Tibial artery (tissue), 4 donors: ENCODE results near the gene MMP21.

ENCODE experiments used
- DNase-seq, 2 donors: peaks; one replicate each; pipeline ENCODE4 v3.0.0-alpha.2; 2019
- H3K27ac ChIP-seq, 2 donors: fragments of 200-600 bp; sonication (generic) in 1 of 2; 1 replicate in 1 of 2; 2 replicates in 1 of 2; pipeline ENCODE4 v1.5.1; 2018 to 2019; ENCODE audit warnings: mild to moderate bottlenecking in 1 of 2
- H3K27me3 ChIP-seq, 2 donors: fragments of 200-600 bp; sonication (generic) in 1 of 2; one replicate each; pipeline versions ENCODE4 v1.5.1 to v1.6.0; 2016 to 2019
- H3K36me3 ChIP-seq, 3 donors: fragments of 200-600 bp; sonication (generic) in 2 of 3; one replicate each; pipeline ENCODE4 v1.5.1; 2016 to 2019; ENCODE audit warnings: mild to moderate bottlenecking in 2 of 3
- H3K4me1 ChIP-seq, 4 donors: fragments of 200-600 bp; sonication (generic) in 2 of 4; 1 replicate in 3 of 4; 2 replicates in 1 of 4; pipeline ENCODE4 v1.5.1; 2016 to 2019
- H3K4me3 ChIP-seq, 2 donors: fragments of 200-600 bp; sonication (generic) in 1 of 2; 1 replicate in 1 of 2; 2 replicates in 1 of 2; pipeline ENCODE4 v1.5.1; 2018 to 2019; ENCODE audit warnings: mild to moderate bottlenecking in 2 of 2
- H3K9me3 ChIP-seq, 3 donors: fragments of 200-600 bp; sonication (generic) in 1 of 3; one replicate each; pipeline ENCODE4 v1.5.1; 2016 to 2019
- intact Hi-C: fragments of 100-400 bp; cut with DNase I; formaldehyde crosslinking; loops from one replicate; pipeline ENCODE4 v1.15.0; 2023; ENCODE audit warnings: low total_unique reads
- TF ChIP-seq, protein P1 (sequence below), 2 experiments: fragments of 200-600 bp in 1 of 2; fragments of 450-650 bp in 1 of 2; IDR thresholded peaks; one replicate each; pipeline ENCODE4 v1.5.1; 2017 to 2019; ENCODE audit warnings: antibody characterized with exemption in 2 of 2, mild to moderate bottlenecking in 1 of 2, moderate library complexity in 1 of 2

MMP21 gene

DNA sequence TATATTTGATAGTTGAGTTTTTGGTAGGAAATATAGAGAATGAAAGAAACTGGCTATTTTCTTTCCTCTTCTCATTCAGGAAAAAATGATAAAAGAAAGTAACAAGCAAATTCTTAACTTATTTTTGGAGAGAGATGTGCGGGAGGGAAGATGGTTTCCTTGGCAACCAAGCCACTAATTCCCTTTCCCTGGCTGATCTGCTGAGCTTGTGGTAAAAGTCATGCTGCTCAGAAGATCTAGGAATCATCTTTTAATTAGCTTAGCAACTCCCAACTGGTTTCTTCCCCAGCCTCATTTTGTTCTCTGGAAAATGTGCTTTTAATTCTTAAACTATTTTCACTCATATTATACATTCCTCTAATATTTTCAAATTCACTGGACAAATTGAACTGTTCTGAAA, 35.6 kb upstream of the MMP21 start:
- H3K27ac ChIP-seq, result no peak overlapping the region

DNA sequence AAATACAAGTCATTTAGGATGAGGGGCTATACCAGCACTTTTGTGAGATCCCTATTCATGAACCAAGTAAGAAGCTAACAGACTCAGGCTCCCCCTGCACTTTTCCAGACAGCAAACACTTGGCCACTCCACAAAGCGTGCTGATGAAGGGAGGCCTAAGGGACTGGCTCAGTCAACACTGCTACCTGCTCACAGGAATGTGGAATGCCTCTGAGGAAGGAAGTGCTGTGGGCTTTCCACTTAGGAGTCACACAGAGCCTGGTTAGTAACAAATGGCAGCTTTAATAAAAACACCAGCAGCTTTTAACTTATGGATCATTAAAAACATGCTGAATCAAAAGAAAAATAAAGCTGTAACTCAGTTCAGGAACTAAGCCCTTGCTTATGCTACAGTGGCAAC, 32.4 kb upstream of the MMP21 start:
- no peak for DNase-seq
- Histone ChIP-seq H3K4me3 (no peak overlapping the region), H3K4me1 (no peaks in the 10 kb centered on the region), H3K27me3 (no peaks in the 10 kb centered on the region), H3K27ac (no peak overlapping the region), H3K36me3 (peaks cover 51 to 79% (median 58%) of the 10 kb centered on the region in 3 donors), H3K9me3 (no peaks in the 10 kb centered on the region)
- TF ChIP-seq, protein P1, sequence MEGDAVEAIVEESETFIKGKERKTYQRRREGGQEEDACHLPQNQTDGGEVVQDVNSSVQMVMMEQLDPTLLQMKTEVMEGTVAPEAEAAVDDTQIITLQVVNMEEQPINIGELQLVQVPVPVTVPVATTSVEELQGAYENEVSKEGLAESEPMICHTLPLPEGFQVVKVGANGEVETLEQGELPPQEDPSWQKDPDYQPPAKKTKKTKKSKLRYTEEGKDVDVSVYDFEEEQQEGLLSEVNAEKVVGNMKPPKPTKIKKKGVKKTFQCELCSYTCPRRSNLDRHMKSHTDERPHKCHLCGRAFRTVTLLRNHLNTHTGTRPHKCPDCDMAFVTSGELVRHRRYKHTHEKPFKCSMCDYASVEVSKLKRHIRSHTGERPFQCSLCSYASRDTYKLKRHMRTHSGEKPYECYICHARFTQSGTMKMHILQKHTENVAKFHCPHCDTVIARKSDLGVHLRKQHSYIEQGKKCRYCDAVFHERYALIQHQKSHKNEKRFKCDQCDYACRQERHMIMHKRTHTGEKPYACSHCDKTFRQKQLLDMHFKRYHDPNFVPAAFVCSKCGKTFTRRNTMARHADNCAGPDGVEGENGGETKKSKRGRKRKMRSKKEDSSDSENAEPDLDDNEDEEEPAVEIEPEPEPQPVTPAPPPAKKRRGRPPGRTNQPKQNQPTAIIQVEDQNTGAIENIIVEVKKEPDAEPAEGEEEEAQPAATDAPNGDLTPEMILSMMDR (IDR thresholded peaks at IDR 0.05), result no peak
- intact Hi-C loops, result no loop called here

More for the DNA sequence above, 35.6 kb upstream of the MMP21 start:
- Histone ChIP-seq H3K36me3 (peaks cover 44 to 77% (median 60%) of the 10 kb centered on the region in 3 donors), H3K4me1 (no peaks in the 10 kb centered on the region), H3K9me3 (no peaks in the 10 kb centered on the region), H3K4me3 (no peak overlapping the region), H3K27me3 (no peaks in the 10 kb centered on the region)
- TF ChIP-seq, protein P1 (IDR thresholded peaks at IDR 0.05), result no peak
- intact Hi-C loops, result no loop called here
- DNase-seq, result no peak

DNA sequence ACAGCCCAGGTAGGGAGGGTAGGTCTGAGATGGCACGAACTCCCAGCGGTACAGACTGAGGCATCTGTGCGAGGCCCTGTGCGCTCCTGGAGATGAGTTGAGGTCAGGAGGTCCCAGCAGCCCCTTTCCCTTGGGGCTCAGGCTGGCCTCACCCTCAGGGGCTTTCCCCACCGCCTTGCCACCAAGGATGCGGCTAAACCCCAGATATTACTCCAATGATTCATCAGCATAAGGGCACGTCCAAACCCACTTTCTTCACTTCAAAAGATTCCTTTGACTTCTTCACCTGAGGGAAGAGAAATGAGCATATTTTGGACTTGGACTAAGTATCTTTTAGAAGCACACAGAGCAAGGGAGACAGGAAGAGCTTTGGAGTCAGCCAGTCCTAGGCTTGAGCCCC, 27.1 kb upstream of the MMP21 start:
- H3K27me3 ChIP-seq, result no peaks in the 10 kb centered on the region
- intact Hi-C loops, result no loop called here
- no peak for DNase-seq
- H3K4me1 ChIP-seq, result no peaks in the 10 kb centered on the region
- H3K36me3 ChIP-seq, result peaks cover 31 to 89% (median 45%) of the 10 kb centered on the region in 3 donors
- TF ChIP-seq, protein P1 (IDR thresholded peaks at IDR 0.05), result no peak
- no peaks in the 10 kb centered on the region for H3K9me3 ChIP-seq
- H3K27ac ChIP-seq, result no peak overlapping the region
- no peak overlapping the region for H3K4me3 ChIP-seq

DNA sequence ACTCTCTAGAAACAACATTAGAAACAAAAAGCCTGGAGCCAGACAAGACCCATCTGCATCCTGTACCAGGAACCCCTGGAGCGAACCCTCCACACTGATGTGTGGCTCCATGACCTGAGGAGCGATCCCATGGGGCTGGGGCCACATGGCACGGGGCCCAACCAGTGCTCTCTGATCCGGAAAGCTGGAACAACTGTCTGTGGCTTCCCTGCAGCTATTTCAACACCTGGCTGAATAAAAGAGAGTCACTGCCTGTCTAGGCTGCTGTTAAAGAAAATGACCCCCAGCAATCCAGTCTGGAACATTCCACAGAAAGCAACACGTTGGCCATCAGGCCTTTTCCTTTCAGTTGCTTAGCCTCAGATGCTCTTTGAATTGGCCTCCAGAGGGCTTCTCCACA, 26.5 kb upstream of the MMP21 start:
- no peak overlapping the region for H3K4me3 ChIP-seq
- TF ChIP-seq, protein P1 (IDR thresholded peaks at IDR 0.05), result no peak
- intact Hi-C loops, result no loop called here
- no peaks in the 10 kb centered on the region for H3K9me3 ChIP-seq
- H3K27ac ChIP-seq, result no peak overlapping the region
- H3K36me3 ChIP-seq, result peaks cover 31 to 89% (median 45%) of the 10 kb centered on the region in 3 donors
- no peaks in the 10 kb centered on the region for H3K27me3 ChIP-seq
- no peaks in the 10 kb centered on the region for H3K4me1 ChIP-seq
- DNase-seq, result no peak

DNA sequence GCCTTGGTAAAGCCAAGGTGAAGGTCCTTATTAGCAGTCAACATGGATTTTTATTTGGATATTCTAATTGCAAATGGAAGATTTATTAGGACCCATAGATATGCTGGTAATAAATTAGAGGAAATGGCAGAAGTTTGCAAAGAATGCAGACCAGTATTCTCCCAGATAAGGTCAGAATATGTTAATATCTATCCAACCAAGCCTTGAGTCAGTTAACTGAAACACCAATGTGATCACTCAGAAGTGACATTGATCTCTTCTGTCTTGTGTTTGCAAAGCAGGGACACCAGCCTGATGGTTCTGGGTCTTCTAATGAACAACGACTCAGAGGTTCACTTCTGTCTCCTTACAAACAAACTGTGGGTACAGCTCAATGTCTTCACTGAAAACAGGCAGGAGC, 26.0 kb upstream of the MMP21 start:
- peaks cover 28 to 89% (median 41%) of the 10 kb centered on the region in 3 donors for H3K36me3 ChIP-seq
- no peaks in the 10 kb centered on the region for H3K9me3 ChIP-seq
- intact Hi-C loops, result no loop called here
- H3K4me3 ChIP-seq, result no peak overlapping the region
- TF ChIP-seq, protein P1 (IDR thresholded peaks at IDR 0.05), result no peak
- DNase-seq, result no peak
- H3K4me1 ChIP-seq, result no peaks in the 10 kb centered on the region
- no peaks in the 10 kb centered on the region for H3K27me3 ChIP-seq
- no peak overlapping the region for H3K27ac ChIP-seq
